H1 (cell line): ENCODE results near the gene BTNL3. TPM values are rescaled to one million over a fixed set of nuclear protein-coding genes. Genes with fewer than 3 reads are reported as not detected.

Experiments
- E2F6 ChIP-seq: IDR thresholded peaks from 2 replicates; pipeline ENCODE4 v1.6.1; 2012; ENCODE audit warnings: inconsistent platforms
- EP300 ChIP-seq, 2 experiments: IDR thresholded peaks; 1 replicate in 1 of 2; 2 replicates in 1 of 2; pipeline ENCODE4 v1.6.1; 2011 to 2012; ENCODE audit warnings: low read depth in 2 of 2, low read length in 2 of 2, mild to moderate bottlenecking in 2 of 2, borderline replicate concordance in 1 of 2, inconsistent platforms in 1 of 2, moderate library complexity in 1 of 2
- FOSL1 ChIP-seq: IDR thresholded peaks from 2 replicates; pipeline ENCODE4 v1.6.1; 2011; ENCODE audit warnings: mild to moderate bottlenecking, low read depth, low read length, moderate library complexity; ENCODE audit not compliant: insufficient read depth
- HDAC2 ChIP-seq, 2 experiments: fragments of 300-600 bp in 1 of 2; sonication (generic) in 1 of 2; IDR thresholded peaks; 2 replicates each; pipeline ENCODE4 v1.6.1; 2011 to 2012; ENCODE audit warnings: low read depth in 2 of 2, low read length in 2 of 2, mild to moderate bottlenecking in 2 of 2, moderate library complexity in 2 of 2, borderline replicate concordance in 1 of 2, inconsistent platforms in 1 of 2
- MAFK ChIP-seq: IDR thresholded peaks from 2 replicates; pipeline ENCODE4 v1.6.1; 2012; ENCODE audit warnings: low read depth, mild to moderate bottlenecking, improper control_type of control experiment, low read length
- POLR2A ChIP-seq, 2 experiments: IDR thresholded peaks; 1 replicate in 1 of 2; 2 replicates in 1 of 2; pipeline ENCODE4 v1.6.1; 2011; ENCODE audit warnings: low read depth in 2 of 2, low read length in 2 of 2, mild to moderate bottlenecking in 2 of 2; ENCODE audit errors: control extremely low read depth in 1 of 2
- TCF12 ChIP-seq: IDR thresholded peaks from 2 replicates; pipeline ENCODE4 v1.6.1; 2011; ENCODE audit warnings: low read depth, mild to moderate bottlenecking, low read length
- polyA plus RNA-seq, 7 experiments: library from polyadenylated mRNA; depleted of rRNA in 3 of 7; stranded (reverse) in 5 of 7; unstranded in 2 of 7; fragments of >200 nt in 5 of 7; fragments of 200-250 nt in 2 of 7; gene quantifications; 1 replicate in 5 of 7; 2 replicates in 1 of 7; 4 replicates in 1 of 7; pipeline versions ENCODE4 v1.2.1 to v1.2.3, GENCODE V29; 2011 to 2013; ENCODE audit warnings: missing spikeins in 2 of 7, mixed read lengths in 2 of 7
- total RNA-seq: library from RNA; stranded (reverse); fragmentation: NEBNext Ultra II Directional; extraction: Animal tissue kit (Norgen Biotek cat#: 25700); gene quantifications from 2 replicates; pipeline ENCODE4 v1.2.1, GENCODE V29; 2021

Gene BTNL3
- total and polyA plus RNA-seq, 2 of the 8 experiments (the other 6 are each of a cell fraction or from before 2014, with no cell fraction given): not detected

DNA sequence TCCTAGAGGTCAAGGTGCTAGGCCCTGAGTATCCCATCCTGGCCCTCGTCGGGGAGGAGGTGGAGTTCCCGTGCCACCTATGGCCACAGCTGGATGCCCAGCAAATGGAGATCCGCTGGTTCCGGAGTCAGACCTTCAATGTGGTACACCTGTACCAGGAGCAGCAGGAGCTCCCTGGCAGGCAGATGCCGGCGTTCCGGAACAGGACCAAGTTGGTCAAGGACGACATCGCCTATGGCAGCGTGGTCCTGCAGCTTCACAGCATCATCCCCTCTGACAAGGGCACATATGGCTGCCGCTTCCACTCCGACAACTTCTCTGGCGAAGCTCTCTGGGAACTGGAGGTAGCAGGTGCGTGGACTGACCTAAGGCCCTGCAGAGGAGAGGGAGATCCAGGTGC is 59.3 kb downstream of the BTNL3 start (continued):
- TF ChIP-seq HDAC2 (IDR thresholded peaks at IDR 0.05; ENCODE audit: borderline replicate concordance in 1 of 2, low read depth in 2 of 2, low read length in 2 of 2): no peak
- TF ChIP-seq MAFK: no peak
- no peak for TF ChIP-seq TCF12
- TF ChIP-seq FOSL1: no peak
- no peak for TF ChIP-seq POLR2A (IDR thresholded peaks at IDR 0.05; ENCODE audit: control extremely low read depth in 1 of 2, low read depth in 2 of 2, low read length in 2 of 2)
- no peak for TF ChIP-seq EP300 (IDR thresholded peaks at IDR 0.05; ENCODE audit: borderline replicate concordance in 1 of 2, low read depth in 2 of 2, low read length in 2 of 2)
- no peak for TF ChIP-seq E2F6
